ENCODE measurements around the gene CECR2. TPM values are rescaled to one million over a fixed set of nuclear protein-coding genes. Genes with fewer than 3 reads are reported as not detected.

The CECR2 gene
- total and polyA plus RNA-seq, 10 of the 15 experiments (the other 5 are each of a cell fraction or from before 2014, with no cell fraction given), result 0.01 to 0.08 (median 0.01) TPM; not detected in 7

GRCh38 chr22:17368144-17368543 is 1.1 kb upstream of the CECR2 start:
- CTCF ChIA-PET, result no interaction called here
- H3K27ac ChIP-seq (ENCODE audit: control insufficient read depth, insufficient read depth), result no peak overlapping the region
- H3K36me3 ChIP-seq (ENCODE audit: control insufficient read depth in 2 of 2, insufficient read depth in 2 of 2, low read length in 1 of 2), result no peaks in the 10 kb centered on the region
- RAD21 ChIA-PET (ENCODE audit: unreplicated experiment), result no interaction called here
- intact Hi-C loops (cut with micrococcal nuclease; ENCODE audit: unreplicated experiment), result loop anchor here (10.0 kb wide), 1 partner anchor 153 kb away; the partner anchor contains the start of gene ADA2
- 0% methylated on average over 7 of the region's 7 CpGs for WGBS (ENCODE audit: insufficient coverage, insufficient replicate concordance, low lambda C conversion rate, missing lambda C conversion rate)
- H3K27me3 ChIP-seq (replicated peaks in 1 of 2; ENCODE audit: control insufficient read depth in 2 of 2, insufficient read depth in 2 of 2, low read length in 1 of 2), result peaks cover 6 to 22% of the 10 kb centered on the region in 2 experiments
- H4K20me1 ChIP-seq (ENCODE audit: control insufficient read depth, insufficient read depth), result no peaks in the 10 kb centered on the region
- H3K9me3 ChIP-seq (replicated peaks; ENCODE audit: control insufficient read depth, insufficient read depth, low read length), result no peaks in the 10 kb centered on the region
- SMC1A ChIA-PET (ENCODE audit: uncharacterized antibody, unreplicated experiment), result no interaction called here
- H3K4me3 ChIP-seq, result no peak overlapping the region
- POLR2A ChIA-PET, result no interaction called here
- BruUV-seq (replicated peaks), result no TSS peak
- H2AFZ ChIP-seq (ENCODE audit: control insufficient read depth, low read depth, low read length), result no peak overlapping the region
- ATAC-seq (no peak), FAIRE-seq (no peak), DNase-seq (ENCODE audit: low read depth, low spot score) (no peak)
- H3K4me1 ChIP-seq (ENCODE audit: control insufficient read depth, insufficient read depth, low read length), result no peaks in the 10 kb centered on the region
- no peak overlapping the region for H3K4me2 ChIP-seq (ENCODE audit: control insufficient read depth, insufficient read depth)
- in situ Hi-C loops (cut with MboI), result no loop called here
- no peak overlapping the region for H3K9ac ChIP-seq (ENCODE audit: control insufficient read depth, insufficient read depth, low read length)
- TF ChIP-seq ETV6 (conservative IDR thresholded peaks at IDR 0.05 in 1 of 2, IDR thresholded peaks at IDR 0.05 in 1 of 2; ENCODE audit: borderline replicate concordance in 1 of 2, low read depth in 1 of 2), result no peak
- TF ChIP-seq LARP7 (IDR thresholded peaks at IDR 0.05), result no peak
- TF ChIP-seq EZH2 (IDR thresholded peaks at IDR 0.05; ENCODE audit: borderline replicate concordance, control insufficient read depth, low read depth, low read length), result 0 out of 2 replicates have a peak, but pooled peaks have one; percentile 54
- no peak for TF ChIP-seq CBX5 (IDR thresholded peaks at IDR 0.05; ENCODE audit: low read depth)
- H3K79me2 ChIP-seq (ENCODE audit: control insufficient read depth, insufficient read depth, low read length), result no peaks in the 10 kb centered on the region

DNA sequence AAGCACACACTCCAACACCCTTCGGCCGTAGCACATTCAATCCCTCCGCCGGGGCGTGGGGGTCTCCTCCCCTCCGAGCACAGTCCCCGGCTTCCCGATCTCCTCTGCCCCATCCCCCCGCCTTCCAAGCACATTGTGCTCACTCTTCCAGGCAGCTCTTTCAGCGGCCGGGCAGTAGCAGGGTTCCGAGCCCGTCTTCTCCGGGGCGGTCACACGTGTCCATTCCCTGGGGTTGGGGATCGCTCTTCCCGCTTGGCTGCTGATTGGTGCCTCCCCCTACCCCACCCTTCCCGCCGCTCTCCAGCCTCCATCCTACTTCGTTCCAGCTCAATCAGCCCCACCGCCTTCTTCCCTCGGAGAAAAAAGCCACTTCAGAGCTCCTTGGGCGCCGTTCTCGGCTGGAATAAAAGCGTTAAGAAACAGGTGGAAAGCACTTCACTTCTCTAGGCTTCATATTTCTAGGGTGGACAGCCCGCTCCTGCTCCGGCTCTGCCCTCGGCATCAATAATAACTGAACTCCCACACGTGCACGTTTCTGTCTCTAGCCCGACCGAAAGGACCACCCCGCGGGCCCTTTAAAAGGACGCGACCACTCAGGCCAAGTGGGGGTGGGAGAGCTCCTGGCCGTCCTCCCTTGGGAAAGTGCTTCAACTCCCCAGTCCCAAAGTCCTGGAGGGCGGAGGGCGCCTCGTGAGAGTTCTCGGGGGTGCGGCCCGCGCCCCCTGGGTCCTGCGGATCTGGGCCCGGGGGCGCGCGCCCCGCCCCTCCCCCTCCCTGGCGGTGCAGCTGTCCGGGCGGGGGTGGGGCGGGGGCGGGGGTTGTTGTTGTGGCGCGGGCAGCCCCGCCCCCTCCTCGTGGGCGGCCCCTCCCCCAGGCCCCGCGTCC is 464 bp upstream of the CECR2 start:
- Histone ChIP-seq H4K20me1 (ENCODE audit: control insufficient read depth, insufficient read depth) (no peaks in the 10 kb centered on the region), H2AFZ (ENCODE audit: control insufficient read depth, low read depth, low read length) (no peak overlapping the region; the same call in 1 of the 2 replicates), H3K4me3 (0 out of 2 replicates have a peak overlapping the region, but pooled peaks have one; percentile 27), H3K4me2 (ENCODE audit: control insufficient read depth, insufficient read depth) (peak overlapping the region; percentile 33; the same call in 1 of the 2 replicates), H3K79me2 (ENCODE audit: control insufficient read depth, insufficient read depth, low read length) (no peaks in the 10 kb centered on the region), H3K9ac (ENCODE audit: control insufficient read depth, insufficient read depth, low read length) (no peak overlapping the region), H3K27ac (ENCODE audit: control insufficient read depth, insufficient read depth) (no peak overlapping the region), H3K36me3 (ENCODE audit: control insufficient read depth in 2 of 2, insufficient read depth in 2 of 2, low read length in 1 of 2) (no peaks in the 10 kb centered on the region), H3K4me1 (ENCODE audit: control insufficient read depth, insufficient read depth, low read length) (no peaks in the 10 kb centered on the region), H3K9me3 (replicated peaks; ENCODE audit: control insufficient read depth, insufficient read depth, low read length) (no peaks in the 10 kb centered on the region), H3K27me3 (replicated peaks in 1 of 2; ENCODE audit: control insufficient read depth in 2 of 2, insufficient read depth in 2 of 2, low read length in 1 of 2) (peaks cover 6 to 22% of the 10 kb centered on the region in 2 experiments)
- POLR2A ChIA-PET, result no interaction called here
- DNase-seq (ENCODE audit: low read depth, low spot score), result peak; percentile 7
- intact Hi-C loops (cut with micrococcal nuclease; ENCODE audit: unreplicated experiment), result loop anchor here (10.0 kb wide), 1 partner anchor 154 kb away; the partner anchor contains the start of gene ADA2
- FAIRE-seq, result no peak
- BruUV-seq (replicated peaks), result no TSS peak
- CTCF ChIA-PET, result no interaction called here
- no peak for ATAC-seq
- RAD21 ChIA-PET (ENCODE audit: unreplicated experiment), result no interaction called here
- SMC1A ChIA-PET (ENCODE audit: uncharacterized antibody, unreplicated experiment), result no interaction called here
- peak in 1 of 2 experiments; percentile 16; a peak in 1 of 4 replicates for TF ChIP-seq BHLHE40 (IDR thresholded peaks at IDR 0.05; ENCODE audit: borderline replicate concordance in 1 of 2, low read depth in 2 of 2, low read length in 1 of 2)
- no peak for TF ChIP-seq SRF (IDR thresholded peaks at IDR 0.05; ENCODE audit: low read depth in 2 of 2, low read length in 2 of 2)
- no peak for TF ChIP-seq GATAD2B (conservative IDR thresholded peaks at IDR 0.05; ENCODE audit: low read depth)
- TF ChIP-seq SUZ12 (IDR thresholded peaks at IDR 0.05; ENCODE audit: unreplicated experiment), result no peak
- in situ Hi-C loops (cut with MboI), result no loop called here
- 2% methylated on average over 39 of the region's 64 CpGs for WGBS (ENCODE audit: insufficient coverage, insufficient replicate concordance, low lambda C conversion rate, missing lambda C conversion rate)
